ENCODE data around the gene BMP6. TPM values are rescaled to one million over a fixed set of nuclear protein-coding genes. Genes with fewer than 3 reads are reported as not detected.

Gene BMP6
- total and polyA plus RNA-seq, 8 donors, result 2.3 to 18.7 (median 3.7) TPM

DNA sequence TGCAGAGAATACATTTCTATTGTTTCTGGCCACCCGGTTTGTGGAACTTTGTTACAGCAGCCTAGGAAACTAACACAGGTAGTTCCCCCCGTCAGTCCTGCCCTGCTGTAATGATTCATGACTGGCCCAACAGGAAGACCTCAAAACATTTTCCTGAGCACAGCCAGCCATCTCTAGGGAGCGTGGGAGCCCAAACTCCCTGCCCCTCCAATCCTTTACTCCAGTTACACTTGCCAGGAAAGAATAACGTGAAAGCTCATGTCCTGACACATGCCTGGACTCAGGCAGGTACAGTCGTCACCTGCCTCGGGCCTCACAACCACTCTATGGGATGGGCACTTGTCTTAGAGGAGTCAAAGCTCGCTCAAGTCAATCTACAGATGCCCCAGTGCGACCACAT lies 176.3 kb downstream of the BMP6 start:
- Histone ChIP-seq H3K27me3 (no peaks in the 10 kb centered on the region), H3K9me3 (no peaks in the 10 kb centered on the region), H3K27ac (no peak overlapping the region), H3K4me1 (peaks cover 0 to 11% of the 10 kb centered on the region in 2 donors), H3K4me3 (no peak overlapping the region), H3K36me3 (peaks cover 4 to 75% of the 10 kb centered on the region in 2 donors)
- ATAC-seq (no peak), DNase-seq (no peak)
- intact Hi-C loops (cut with DNase I), result no loop called here
- TF ChIP-seq, protein P1, sequence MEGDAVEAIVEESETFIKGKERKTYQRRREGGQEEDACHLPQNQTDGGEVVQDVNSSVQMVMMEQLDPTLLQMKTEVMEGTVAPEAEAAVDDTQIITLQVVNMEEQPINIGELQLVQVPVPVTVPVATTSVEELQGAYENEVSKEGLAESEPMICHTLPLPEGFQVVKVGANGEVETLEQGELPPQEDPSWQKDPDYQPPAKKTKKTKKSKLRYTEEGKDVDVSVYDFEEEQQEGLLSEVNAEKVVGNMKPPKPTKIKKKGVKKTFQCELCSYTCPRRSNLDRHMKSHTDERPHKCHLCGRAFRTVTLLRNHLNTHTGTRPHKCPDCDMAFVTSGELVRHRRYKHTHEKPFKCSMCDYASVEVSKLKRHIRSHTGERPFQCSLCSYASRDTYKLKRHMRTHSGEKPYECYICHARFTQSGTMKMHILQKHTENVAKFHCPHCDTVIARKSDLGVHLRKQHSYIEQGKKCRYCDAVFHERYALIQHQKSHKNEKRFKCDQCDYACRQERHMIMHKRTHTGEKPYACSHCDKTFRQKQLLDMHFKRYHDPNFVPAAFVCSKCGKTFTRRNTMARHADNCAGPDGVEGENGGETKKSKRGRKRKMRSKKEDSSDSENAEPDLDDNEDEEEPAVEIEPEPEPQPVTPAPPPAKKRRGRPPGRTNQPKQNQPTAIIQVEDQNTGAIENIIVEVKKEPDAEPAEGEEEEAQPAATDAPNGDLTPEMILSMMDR (IDR thresholded peaks at IDR 0.05), result no peak

DNA sequence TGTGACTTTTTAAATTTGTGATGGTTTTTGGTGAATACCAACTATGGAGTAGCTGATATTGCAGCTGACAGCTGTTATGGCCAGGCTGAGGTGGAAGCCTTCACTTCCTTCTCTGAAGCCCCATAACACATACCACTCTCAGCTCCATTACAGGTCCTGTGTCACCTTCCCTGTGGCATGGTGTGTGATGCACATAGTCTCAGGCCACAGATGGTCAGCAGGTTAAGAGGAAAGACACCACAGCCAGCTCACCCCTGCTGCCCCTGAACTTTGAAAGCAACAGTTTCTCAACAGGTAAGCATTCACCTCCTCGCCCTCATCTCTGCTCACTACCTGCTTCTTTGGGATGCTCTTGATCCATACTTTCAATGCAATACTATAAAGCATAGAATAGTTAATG lies 177.0 kb downstream of the BMP6 start:
- no peak overlapping the region for H3K4me3 ChIP-seq
- no peak for DNase-seq
- H3K27me3 ChIP-seq, result no peaks in the 10 kb centered on the region
- peaks cover 0 to 18% of the 10 kb centered on the region in 2 donors for H3K4me1 ChIP-seq
- H3K36me3 ChIP-seq, result peaks cover 4 to 68% of the 10 kb centered on the region in 2 donors
- ATAC-seq, result no peak
- no peaks in the 10 kb centered on the region for H3K9me3 ChIP-seq
- intact Hi-C loops (cut with DNase I), result no loop called here
- no peak overlapping the region for H3K27ac ChIP-seq
- TF ChIP-seq, protein P1 (IDR thresholded peaks at IDR 0.05), result no peak

DNA sequence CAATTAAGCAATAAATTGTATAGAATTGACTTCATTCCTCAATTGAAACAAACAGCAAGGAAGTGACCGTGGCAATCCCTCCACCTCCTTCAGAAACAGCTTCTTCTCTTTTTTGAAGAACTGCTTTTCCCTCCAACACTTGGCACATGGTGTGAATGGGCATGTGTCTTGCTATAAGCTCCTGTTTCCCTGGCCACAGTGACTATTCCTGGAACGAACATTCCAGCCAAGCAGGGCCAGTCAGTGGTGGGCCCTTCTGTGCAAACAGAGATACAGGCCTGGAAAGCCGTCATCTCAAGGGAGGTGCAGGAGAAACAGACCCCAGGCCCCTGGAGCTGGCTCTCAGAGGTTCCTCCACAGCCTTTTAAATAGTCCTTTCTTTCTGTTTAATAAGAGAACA lies 177.8 kb downstream of the BMP6 start:
- intact Hi-C loops (cut with DNase I), result no loop called here
- H3K4me3 ChIP-seq, result no peak overlapping the region
- H3K9me3 ChIP-seq, result no peaks in the 10 kb centered on the region
- peaks cover 0 to 26% of the 10 kb centered on the region in 2 donors for H3K4me1 ChIP-seq
- no peaks in the 10 kb centered on the region for H3K27me3 ChIP-seq
- no peak for ATAC-seq
- peaks cover 4 to 60% of the 10 kb centered on the region in 2 donors for H3K36me3 ChIP-seq
- H3K27ac ChIP-seq, result no peak overlapping the region
- DNase-seq, result no peak
- TF ChIP-seq, protein P1 (IDR thresholded peaks at IDR 0.05), result no peak

DNA sequence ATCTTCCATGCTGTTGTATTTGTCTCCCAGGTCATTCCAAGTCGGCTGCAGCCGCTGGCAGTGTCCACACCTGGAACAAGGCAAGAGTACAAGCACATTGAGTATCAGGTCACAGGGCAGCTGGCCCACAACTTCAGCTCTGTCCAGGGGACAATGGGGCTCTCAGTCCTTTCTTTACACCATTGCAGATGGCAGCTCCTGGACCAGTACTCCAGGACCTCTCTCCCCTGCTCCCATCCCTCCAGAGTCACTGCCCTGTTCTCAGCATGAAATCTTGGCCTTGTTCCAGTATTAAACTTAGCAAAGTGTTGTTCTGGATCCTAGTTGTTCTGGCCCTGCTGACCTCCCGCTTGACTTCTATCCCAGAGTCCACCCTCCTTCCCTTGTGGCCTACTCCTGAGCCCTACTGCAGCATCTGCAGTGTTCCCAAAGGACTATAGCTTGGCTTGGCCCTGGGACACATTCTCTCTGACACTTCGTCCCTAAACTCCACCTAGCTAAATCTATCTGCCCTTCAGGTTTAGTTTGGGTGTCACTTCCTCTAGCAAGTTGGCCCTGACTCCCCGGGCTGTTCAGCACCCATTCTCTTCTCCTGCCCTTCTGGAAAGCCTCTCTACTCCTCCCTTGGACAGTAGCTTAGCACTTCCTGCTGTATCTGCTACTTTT lies 178.9 kb downstream of the BMP6 start:
- H3K4me1 ChIP-seq, result peaks cover 7 to 37% of the 10 kb centered on the region in 2 donors
- intact Hi-C loops (cut with DNase I), result no loop called here
- no peak for ATAC-seq

DNA sequence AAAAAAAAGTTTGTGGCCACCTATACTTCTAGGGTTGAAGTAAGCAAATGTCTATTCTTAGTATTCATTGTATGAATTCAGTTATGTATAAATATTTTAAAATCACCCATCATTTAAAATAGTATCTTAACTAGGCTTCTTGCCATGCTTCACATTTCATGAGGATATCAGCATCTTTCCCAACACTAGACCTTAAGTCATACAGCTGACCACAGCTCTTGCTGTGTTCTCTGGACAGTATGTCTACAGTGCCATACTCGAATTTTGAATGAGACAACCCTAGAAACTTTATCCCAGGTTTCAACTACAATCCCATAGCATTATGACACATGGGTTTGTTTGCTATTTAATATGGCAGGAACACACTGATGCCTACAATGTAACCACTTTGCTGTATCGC lies 179.5 kb downstream of the BMP6 start:
- H3K4me3 ChIP-seq, result no peak overlapping the region
- no peaks in the 10 kb centered on the region for H3K27me3 ChIP-seq
- TF ChIP-seq, protein P1 (IDR thresholded peaks at IDR 0.05), result no peak
- ATAC-seq (no peak), DNase-seq (no peak)
- peaks cover 4 to 43% of the 10 kb centered on the region in 2 donors for H3K36me3 ChIP-seq
- H3K27ac ChIP-seq, result no peak overlapping the region
- peaks cover 7 to 37% of the 10 kb centered on the region in 2 donors for H3K4me1 ChIP-seq
- no peaks in the 10 kb centered on the region for H3K9me3 ChIP-seq
- intact Hi-C loops (cut with DNase I), result no loop called here

More for the DNA sequence above, 178.9 kb downstream of the BMP6 start:
- no peak for DNase-seq
- Histone ChIP-seq H3K27ac (no peak overlapping the region), H3K9me3 (no peaks in the 10 kb centered on the region), H3K36me3 (peaks cover 4 to 49% of the 10 kb centered on the region in 2 donors), H3K27me3 (no peaks in the 10 kb centered on the region), H3K4me3 (no peak overlapping the region)
- TF ChIP-seq, protein P1 (IDR thresholded peaks at IDR 0.05), result no peak

All from left lung (tissue), 10 donors.